ENCODE measurements around the gene TNFSF10.

DNA sequence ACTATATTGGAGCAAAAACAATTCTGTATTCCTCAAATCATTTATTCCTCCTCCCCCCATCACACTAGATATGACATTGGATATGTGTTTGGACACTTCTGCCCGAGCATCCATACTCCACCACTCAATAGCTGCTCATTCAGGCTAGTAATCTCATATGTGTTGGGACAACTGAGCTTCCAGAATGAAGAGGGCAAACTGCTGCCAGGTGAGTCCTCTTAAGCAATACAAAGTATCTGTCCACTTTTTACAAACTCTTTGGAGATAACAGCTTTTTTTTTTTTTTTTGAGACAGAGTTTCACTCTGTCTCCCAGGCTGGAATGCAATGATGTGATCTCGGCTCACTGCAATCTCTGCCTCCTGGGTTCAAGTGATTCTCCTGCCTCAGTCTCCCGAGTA is 5.4 kb upstream of the TNFSF10 start:
- TF ChIP-seq, protein P1, sequence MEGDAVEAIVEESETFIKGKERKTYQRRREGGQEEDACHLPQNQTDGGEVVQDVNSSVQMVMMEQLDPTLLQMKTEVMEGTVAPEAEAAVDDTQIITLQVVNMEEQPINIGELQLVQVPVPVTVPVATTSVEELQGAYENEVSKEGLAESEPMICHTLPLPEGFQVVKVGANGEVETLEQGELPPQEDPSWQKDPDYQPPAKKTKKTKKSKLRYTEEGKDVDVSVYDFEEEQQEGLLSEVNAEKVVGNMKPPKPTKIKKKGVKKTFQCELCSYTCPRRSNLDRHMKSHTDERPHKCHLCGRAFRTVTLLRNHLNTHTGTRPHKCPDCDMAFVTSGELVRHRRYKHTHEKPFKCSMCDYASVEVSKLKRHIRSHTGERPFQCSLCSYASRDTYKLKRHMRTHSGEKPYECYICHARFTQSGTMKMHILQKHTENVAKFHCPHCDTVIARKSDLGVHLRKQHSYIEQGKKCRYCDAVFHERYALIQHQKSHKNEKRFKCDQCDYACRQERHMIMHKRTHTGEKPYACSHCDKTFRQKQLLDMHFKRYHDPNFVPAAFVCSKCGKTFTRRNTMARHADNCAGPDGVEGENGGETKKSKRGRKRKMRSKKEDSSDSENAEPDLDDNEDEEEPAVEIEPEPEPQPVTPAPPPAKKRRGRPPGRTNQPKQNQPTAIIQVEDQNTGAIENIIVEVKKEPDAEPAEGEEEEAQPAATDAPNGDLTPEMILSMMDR (IDR thresholded peaks at IDR 0.05; ENCODE audit: poor library complexity): no peak
- no peak for TF ChIP-seq EZH2 (IDR thresholded peaks at IDR 0.05; ENCODE audit: borderline replicate concordance)

Measured in hepatocyte (in vitro differentiated cells).